H1 (cell line): ENCODE results near the gene CTPS1. TPM values are rescaled to one million over a fixed set of nuclear protein-coding genes. Genes with fewer than 3 reads are reported as not detected.

ENCODE experiments used
- CTCF ChIA-PET: fragments of 300-600 bp; sonication (Branson Sonifier 250); formaldehyde crosslinking; loops from one replicate; lab custom pipeline; 2021; ENCODE audit not compliant: partially characterized antibody; lab: Charles Lee
- POLR2A ChIA-PET: fragments of 300-600 bp; sonication (Branson Sonifier 250); formaldehyde crosslinking; loops from one replicate; lab custom pipeline; 2021; ENCODE audit warnings: inconsistent platforms; ENCODE audit not compliant: partially characterized antibody; lab: Charles Lee
- DNase-seq, 2 experiments: peaks; one replicate each; pipeline versions ENCODE4 v3.0.0 to v3.0.0-alpha.2; 2010 to 2022; ENCODE audit warnings: low spot score in 2 of 2, low read depth in 1 of 2, mixed read lengths in 1 of 2
- FAIRE-seq: peaks from 2 replicates; lab custom pipeline; 2011; peaks lifted over from hg19 to GRCh38; lab: Jason Lieb, UNC
- H2AFZ ChIP-seq: 2 replicates; pipeline ENCODE4 v1.8.1; 2012; ENCODE audit warnings: low read length, inconsistent platforms
- H2AK5ac ChIP-seq: 2 replicates; pipeline ENCODE4 v1.6.1; 2013; ENCODE audit warnings: low read depth, low read length
- H2BK120ac ChIP-seq: replicated peaks from 2 replicates; pipeline ENCODE3; 2013; ENCODE audit warnings: low read depth, low read length, inconsistent platforms
- H2BK12ac ChIP-seq: 2 replicates; pipeline ENCODE4 v1.6.1; 2013; ENCODE audit warnings: low read depth, low read length
- H2BK15ac ChIP-seq: 2 replicates; pipeline ENCODE4 v1.6.1; 2013; ENCODE audit warnings: low read length
- H2BK20ac ChIP-seq: 2 replicates; pipeline ENCODE4 v1.6.1; 2013; ENCODE audit warnings: low read length
- H2BK5ac ChIP-seq: 2 replicates; pipeline ENCODE4 v1.6.1; 2013; ENCODE audit warnings: low read depth, low read length
- H3K14ac ChIP-seq: 2 replicates; pipeline ENCODE4 v1.6.1; 2013; ENCODE audit warnings: inconsistent platforms; ENCODE audit not compliant: insufficient read length
- H3K18ac ChIP-seq: 2 replicates; pipeline ENCODE4 v1.6.1; 2013; ENCODE audit warnings: low read length; ENCODE audit errors: extremely low read depth
- H3K23ac ChIP-seq: 2 replicates; pipeline ENCODE4 v1.6.1; 2013; ENCODE audit warnings: inconsistent platforms; ENCODE audit not compliant: insufficient read length
- H3K23me2 ChIP-seq: 2 replicates; pipeline ENCODE4 v1.6.1; 2013; ENCODE audit warnings: low read depth, low read length
- H3K27ac ChIP-seq: 2 replicates; pipeline ENCODE4 v1.6.1; 2011; ENCODE audit warnings: low read depth, low read length, inconsistent platforms
- H3K27me3 ChIP-seq, 4 experiments: replicated peaks in 1 of 4; 1 replicate in 1 of 4; 2 replicates in 3 of 4; pipeline versions ENCODE4 v1.6.1 to v1.8.1; 2011 to 2013; ENCODE audit warnings: low read length in 3 of 4, mild to moderate bottlenecking in 3 of 4, inconsistent platforms in 2 of 4, mixed read lengths in 2 of 4, moderate library complexity in 1 of 4; ENCODE audit not compliant: control insufficient read depth in 3 of 4, insufficient read depth in 3 of 4; ENCODE audit errors: extremely low read depth in 1 of 4
- H3K36me3 ChIP-seq, 4 experiments: 2 replicates each; pipeline versions ENCODE4 v1.6.1 to v1.8.1; 2011 to 2013; ENCODE audit warnings: mild to moderate bottlenecking in 4 of 4, low read length in 3 of 4, moderate library complexity in 2 of 4, control low read depth in 1 of 4, inconsistent platforms in 1 of 4; ENCODE audit not compliant: insufficient read depth in 4 of 4, control insufficient read depth in 2 of 4
- H3K4ac ChIP-seq: replicated peaks from 2 replicates; pipeline ENCODE3; 2013; ENCODE audit warnings: low read length, low read depth, mixed read lengths, inconsistent platforms; ENCODE audit not compliant: insufficient read length
- H3K4me1 ChIP-seq, 4 experiments: replicated peaks in 1 of 4; 1 replicate in 1 of 4; 2 replicates in 3 of 4; pipeline versions ENCODE4 v1.6.1 to v1.8.1; 2011 to 2013; ENCODE audit warnings: low read length in 3 of 4, inconsistent platforms in 2 of 4, mixed read lengths in 1 of 4; ENCODE audit not compliant: insufficient read depth in 4 of 4, control insufficient read depth in 3 of 4
- H3K4me2 ChIP-seq, 2 experiments: 2 replicates each; pipeline versions ENCODE4 v1.6.1 to v1.8.1; 2011 to 2013; ENCODE audit warnings: low read depth in 2 of 2, low read length in 2 of 2, control low read depth in 1 of 2, inconsistent platforms in 1 of 2, mild to moderate bottlenecking in 1 of 2; ENCODE audit not compliant: insufficient read depth in 1 of 2
- H3K4me3 ChIP-seq, 4 experiments: fragments of 200-600, 300-600 bp in 1 of 4; sonication (generic), shearing (Covaris generic), sonication (Bioruptor Twin) in 1 of 4; 2 replicates each; pipeline versions ENCODE4 v1.5.1 to v1.8.1; 2011 to 2016; ENCODE audit warnings: low read length in 4 of 4, low read depth in 3 of 4, control low read depth in 2 of 4, inconsistent platforms in 2 of 4, mild to moderate bottlenecking in 2 of 4, mixed read lengths in 1 of 4, moderate library complexity in 1 of 4; ENCODE audit not compliant: insufficient read depth in 2 of 4; ENCODE audit errors: extremely low read depth in 1 of 4
- H3K56ac ChIP-seq: replicated peaks from 2 replicates; pipeline ENCODE3; 2013; ENCODE audit warnings: low read depth, mild to moderate bottlenecking, mixed read lengths, low read length, inconsistent platforms; ENCODE audit not compliant: insufficient read length
- H3K79me1 ChIP-seq: 2 replicates; pipeline ENCODE4 v1.6.1; 2013; ENCODE audit warnings: low read depth, low read length, control low read depth
- H3K79me2 ChIP-seq, 2 experiments: 2 replicates each; pipeline versions ENCODE4 v1.6.1 to v1.8.1; 2012 to 2013; ENCODE audit warnings: low read length in 2 of 2, mild to moderate bottlenecking in 2 of 2, inconsistent platforms in 1 of 2; ENCODE audit not compliant: insufficient read depth in 2 of 2, control insufficient read depth in 1 of 2
- H3K9ac ChIP-seq, 4 experiments: replicated peaks in 1 of 4; 1 replicate in 1 of 4; 2 replicates in 3 of 4; pipeline versions ENCODE4 v1.6.1 to v1.8.1; 2011 to 2013; ENCODE audit warnings: low read depth in 3 of 4, low read length in 3 of 4, control low read depth in 2 of 4, mild to moderate bottlenecking in 2 of 4, moderate library complexity in 2 of 4, inconsistent platforms in 1 of 4; ENCODE audit errors: extremely low read depth in 1 of 4
- H3K9me3 ChIP-seq, 2 experiments: 2 replicates each; pipeline versions ENCODE4 v1.6.1 to v1.8.1; 2012 to 2013; ENCODE audit warnings: mild to moderate bottlenecking in 2 of 2, moderate library complexity in 2 of 2, control low read depth in 1 of 2, inconsistent platforms in 1 of 2, low read depth in 1 of 2, low read length in 1 of 2, mixed read lengths in 1 of 2; ENCODE audit not compliant: insufficient read depth in 2 of 2
- H4K20me1 ChIP-seq, 2 experiments: replicated peaks in 1 of 2; 2 replicates each; pipeline versions ENCODE3 to v1.8.1; 2011 to 2013; ENCODE audit warnings: inconsistent platforms in 2 of 2, low read length in 2 of 2, mild to moderate bottlenecking in 1 of 2; ENCODE audit not compliant: insufficient read depth in 2 of 2, control insufficient read depth in 1 of 2
- H4K5ac ChIP-seq: 2 replicates; pipeline ENCODE4 v1.6.1; 2013; ENCODE audit warnings: low read length, low read depth, mixed read lengths, inconsistent platforms; ENCODE audit not compliant: insufficient read length
- H4K8ac ChIP-seq: 2 replicates; pipeline ENCODE4 v1.8.0; 2013; ENCODE audit warnings: mild to moderate bottlenecking, moderate library complexity, low read length, inconsistent platforms; ENCODE audit not compliant: insufficient read depth; ENCODE audit errors: extremely low read depth
- H4K91ac ChIP-seq: replicated peaks from 2 replicates; pipeline ENCODE3; 2013; ENCODE audit warnings: low read length, mixed read lengths, inconsistent platforms; ENCODE audit not compliant: insufficient read length
- CHD2 ChIP-seq: IDR thresholded peaks from 2 replicates; pipeline ENCODE4 v1.6.1; 2012; ENCODE audit warnings: low read length, improper control_type of control experiment
- HDAC2 ChIP-seq, 2 experiments: fragments of 300-600 bp in 1 of 2; sonication (generic) in 1 of 2; IDR thresholded peaks; 2 replicates each; pipeline ENCODE4 v1.6.1; 2011 to 2012; ENCODE audit warnings: low read depth in 2 of 2, low read length in 2 of 2, mild to moderate bottlenecking in 2 of 2, moderate library complexity in 2 of 2, borderline replicate concordance in 1 of 2, inconsistent platforms in 1 of 2
- JUND ChIP-seq: IDR thresholded peaks from 2 replicates; pipeline ENCODE4 v1.6.1; 2011; ENCODE audit warnings: mild to moderate bottlenecking, improper control_type of control experiment, low read length
- KDM5A ChIP-seq: fragments of 200-600 bp; IDR thresholded peaks from 2 replicates; pipeline ENCODE4 v1.7.1; 2012; ENCODE audit warnings: mild to moderate bottlenecking, low read length, inconsistent platforms, mixed read lengths
- PHF8 ChIP-seq: fragments of 200-600 bp; sonication (generic); conservative IDR thresholded peaks from 2 replicates; pipeline ENCODE4 v1.7.1; 2012; ENCODE audit warnings: low read depth, mild to moderate bottlenecking, inconsistent platforms, low read length, moderate library complexity
- RFX5 ChIP-seq: IDR thresholded peaks from 2 replicates; pipeline ENCODE4 v1.6.1; 2011; ENCODE audit warnings: low read depth, low read length, improper control_type of control experiment, borderline replicate concordance
- RNF2 ChIP-seq: fragments of 200-900, 300-1000 bp; sonication (generic); IDR thresholded peaks from 2 replicates; pipeline ENCODE4 v1.7.1; 2016; ENCODE audit warnings: borderline replicate concordance, low read depth, mild to moderate bottlenecking, antibody characterized with exemption, low read length; ENCODE audit not compliant: poor library complexity, severe bottlenecking; ENCODE audit errors: missing control alignments
- SAP30 ChIP-seq: fragments of 300-600 bp; sonication (generic); IDR thresholded peaks from 2 replicates; pipeline ENCODE4 v1.7.1; 2012; ENCODE audit warnings: low read length, moderate library complexity, mild to moderate bottlenecking, inconsistent platforms; ENCODE audit not compliant: insufficient read depth, insufficient replicate concordance
- SIRT6 ChIP-seq: IDR thresholded peaks from one replicate; pipeline ENCODE4 v1.7.1; 2012; ENCODE audit warnings: low read length, inconsistent platforms
- SP1 ChIP-seq: IDR thresholded peaks from 2 replicates; pipeline ENCODE4 v1.6.1; 2011; ENCODE audit warnings: low read depth, low read length
- WGBS, 2 experiments: shearing (Covaris generic) in 1 of 2; methylation state at CpG; one replicate each; pipeline versions ENCODE4 v1.1.6 to v1.1.7; 2013 to 2015; ENCODE audit warnings: low lambda C conversion rate in 2 of 2, mixed read lengths in 2 of 2, inconsistent platforms in 1 of 2, low coverage in 1 of 2, missing lambda C conversion rate in 1 of 2; ENCODE audit not compliant: insufficient replicate concordance in 2 of 2, insufficient coverage in 1 of 2, insufficient read length in 1 of 2; ENCODE audit errors: extremely low coverage in 1 of 2, missing lambda C conversion rate in 1 of 2; 5-methylcytosine and 5-hydroxymethylcytosine counted together
- polyA plus RNA-seq, 7 experiments: library from polyadenylated mRNA; depleted of rRNA in 3 of 7; stranded (reverse) in 5 of 7; unstranded in 2 of 7; fragments of >200 nt in 5 of 7; fragments of 200-250 nt in 2 of 7; gene quantifications; 1 replicate in 5 of 7; 2 replicates in 1 of 7; 4 replicates in 1 of 7; pipeline versions ENCODE4 v1.2.1 to v1.2.3, GENCODE V29; 2011 to 2013; ENCODE audit warnings: missing spikeins in 2 of 7, mixed read lengths in 2 of 7
- total RNA-seq: library from RNA; stranded (reverse); fragmentation: NEBNext Ultra II Directional; extraction: Animal tissue kit (Norgen Biotek cat#: 25700); gene quantifications from 2 replicates; pipeline ENCODE4 v1.2.1, GENCODE V29; 2021
- TF ChIP-seq, protein P1 (sequence below): IDR thresholded peaks from 2 replicates; pipeline ENCODE4 v1.6.1; 2011; ENCODE audit warnings: low read length, improper control_type of control experiment
- TF ChIP-seq, protein P2 (sequence below): IDR thresholded peaks from 2 replicates; pipeline ENCODE4 v1.6.1; 2012; ENCODE audit warnings: inconsistent platforms

Gene CTPS1
- total and polyA plus RNA-seq, 2 of the 8 experiments (the other 6 are each of a cell fraction or from before 2014, with no cell fraction given): 35.5 to 103 TPM

DNA sequence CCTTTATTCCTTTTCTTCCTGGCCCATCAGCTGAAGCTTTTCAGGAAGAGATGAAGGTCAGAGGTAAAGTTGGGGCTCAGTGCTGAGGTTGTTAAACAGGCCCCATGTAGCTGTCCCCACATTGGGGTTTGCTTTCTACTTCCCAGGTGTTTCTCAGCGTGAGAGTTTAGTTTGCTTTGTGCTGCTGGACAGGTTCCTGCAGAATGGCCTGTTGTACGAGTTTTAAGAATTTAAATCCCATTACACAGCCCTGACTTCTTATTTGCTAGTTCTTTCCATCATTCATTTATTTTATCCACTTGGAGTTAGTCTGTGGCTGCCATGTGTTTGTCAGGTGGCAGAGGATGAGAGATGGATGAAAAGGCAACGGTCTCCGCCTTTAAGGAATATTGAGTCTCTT, 19.2 kb downstream of the CTPS1 start:
- Histone ChIP-seq H4K20me1 (peaks cover 0 to 17% of the 10 kb centered on the region in 2 experiments), H3K79me2 (peaks cover 0 to 2% of the 10 kb centered on the region in 2 experiments; a peak in 1 of 4 replicates), H3K56ac (no peak overlapping the region), H3K4ac (no peak overlapping the region), H3K9ac (no peak overlapping the region), H3K27ac (no peak overlapping the region), H2BK20ac (no peak overlapping the region), H3K14ac (no peak overlapping the region), H2BK120ac (no peak overlapping the region), H4K5ac (no peak overlapping the region), H3K4me2 (no peak overlapping the region), H3K4me3 (no peak overlapping the region), H2AK5ac (no peak overlapping the region), H4K91ac (no peak overlapping the region), H3K18ac (no peak overlapping the region), H2AFZ (no peak overlapping the region), H3K9me3 (no peaks in the 10 kb centered on the region), H2BK12ac (no peak overlapping the region), H2BK5ac (no peak overlapping the region), H3K23ac (no peak overlapping the region), H3K79me1 (peaks cover 5% of the 10 kb centered on the region; the same call in 1 of the 2 replicates), H3K36me3 (peaks cover 60 to 93% (median 82%) of the 10 kb centered on the region in 4 experiments), H3K27me3 (no peaks in the 10 kb centered on the region), H3K23me2 (no peaks in the 10 kb centered on the region), H3K4me1 (no peaks in the 10 kb centered on the region), H4K8ac (no peak overlapping the region), H2BK15ac (no peak overlapping the region)
- no peak for DNase-seq
- no peak for FAIRE-seq
- ChIA-PET POLR2A (interaction anchor here (1.8 kb wide), 1 partner anchor 21 kb away, joined by 5 read pairs; no protein-coding TSS in a partner anchor), CTCF (no interaction called here)
- 98% methylated on average over 4 of the region's 4 CpGs; no CpG with 5 or more reads in 1 of the 2 experiments for WGBS, 2 experiments
- TF ChIP-seq RNF2: no peak
- no peak for TF ChIP-seq JUND
- no peak for TF ChIP-seq SAP30
- TF ChIP-seq CHD2: no peak
- no peak for TF ChIP-seq HDAC2 (IDR thresholded peaks at IDR 0.05; ENCODE audit: borderline replicate concordance in 1 of 2, low read depth in 2 of 2, low read length in 2 of 2)
- TF ChIP-seq, protein P1, sequence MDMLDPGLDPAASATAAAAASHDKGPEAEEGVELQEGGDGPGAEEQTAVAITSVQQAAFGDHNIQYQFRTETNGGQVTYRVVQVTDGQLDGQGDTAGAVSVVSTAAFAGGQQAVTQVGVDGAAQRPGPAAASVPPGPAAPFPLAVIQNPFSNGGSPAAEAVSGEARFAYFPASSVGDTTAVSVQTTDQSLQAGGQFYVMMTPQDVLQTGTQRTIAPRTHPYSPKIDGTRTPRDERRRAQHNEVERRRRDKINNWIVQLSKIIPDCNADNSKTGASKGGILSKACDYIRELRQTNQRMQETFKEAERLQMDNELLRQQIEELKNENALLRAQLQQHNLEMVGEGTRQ: no peak
- TF ChIP-seq SIRT6: no peak
- no peak for TF ChIP-seq PHF8
- TF ChIP-seq, protein P2, sequence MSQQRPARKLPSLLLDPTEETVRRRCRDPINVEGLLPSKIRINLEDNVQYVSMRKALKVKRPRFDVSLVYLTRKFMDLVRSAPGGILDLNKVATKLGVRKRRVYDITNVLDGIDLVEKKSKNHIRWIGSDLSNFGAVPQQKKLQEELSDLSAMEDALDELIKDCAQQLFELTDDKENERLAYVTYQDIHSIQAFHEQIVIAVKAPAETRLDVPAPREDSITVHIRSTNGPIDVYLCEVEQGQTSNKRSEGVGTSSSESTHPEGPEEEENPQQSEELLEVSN: no peak
- TF ChIP-seq KDM5A: no peak
- no peak for TF ChIP-seq RFX5
- no peak for TF ChIP-seq SP1
